ENCODE results near the gene SF1. TPM values are rescaled to one million over a fixed set of nuclear protein-coding genes. Genes with fewer than 3 reads are reported as not detected.
A peak's percentile ranks its signal among the peaks of the same experiment; 100 is the strongest.

SF1 gene
- total RNA-seq, 2 experiments from 2014 or later = 1,632 to 1,657 TPM

GRCh38 chr11:64723117-64723906 lies 55.0 kb downstream of the SF1 start, which contains the start of gene NRXN2:
TSS of gene NRXN2 (minus strand) at chr11:64723197. CDS start at chr11:64713699, 9,498 bp downstream.
- Histone ChIP-seq H3K27ac (ENCODE audit: low read depth in 1 of 2, low read length in 2 of 2) (peak within 1 kb of the TSS; percentile 48 to 61), H3K36me3 (ENCODE audit: insufficient read depth, low read length) (peaks cover 16% of the 10 kb centered on the region), H3K4me1 (ENCODE audit: insufficient read depth, low read length) (peaks cover 15% of the 10 kb centered on the region), H3K27me3 (ENCODE audit: control insufficient read depth in 1 of 2, insufficient read depth in 2 of 2, low read length in 2 of 2) (peaks cover 14 to 21% of the 10 kb centered on the region in 2 experiments), H3K4me3 (ENCODE audit: low read length) (peak within 1 kb of the TSS; percentile 66), H3K9me3 (ENCODE audit: control insufficient read depth in 1 of 2, insufficient read depth in 1 of 2, low read length in 2 of 2) (no peaks in the 10 kb centered on the region)
- Mint-ChIP-seq H3K27ac (peak within 1 kb of the TSS; percentile 61), H3K4me3 (peak within 1 kb of the TSS; percentile 63), H3K36me3 (ENCODE audit: low read depth) (peaks cover 23% of the 10 kb centered on the region), H3K27me3 (peaks cover 36% of the 10 kb centered on the region), H3K4me1 (ENCODE audit: low read depth) (peaks cover 16% of the 10 kb centered on the region), H3K9me3 (no peaks in the 10 kb centered on the region)
- CTCF ChIA-PET = interaction anchor here (2.9 kb wide), 1 partner anchor 35 kb away, joined by 10 read pairs; no protein-coding TSS in a partner anchor
- POLR2A ChIA-PET = interaction anchor here (1.8 kb wide), 1 partner anchor 21 kb away, joined by 6 read pairs; the partner anchor contains the start of gene RASGRP2
- ATAC-seq (ENCODE audit: poor library complexity) (peak; percentile 95), DNase-seq (peak; percentile 74 to 95 (median 82))
- intact Hi-C loops (cut with DNase I, micrococcal nuclease) = loop anchor here (1.0 to 5.0 kb wide), 3 partner anchors 35 to 171 kb away; no protein-coding TSS in a partner anchor
- peak; percentile 98 for TF ChIP-seq CTCF (IDR thresholded peaks at IDR 0.05)

GRCh38 chr11:64722141-64723065 lies 55.9 kb downstream of the SF1 start:
- H3K4me1 ChIP-seq (ENCODE audit: insufficient read depth, low read length) = peaks cover 15% of the 10 kb centered on the region
- TF ChIP-seq CTCF (IDR thresholded peaks at IDR 0.05) = no peak
- H3K9me3 ChIP-seq (ENCODE audit: control insufficient read depth in 1 of 2, insufficient read depth in 1 of 2, low read length in 2 of 2) = peaks cover 0 to 2% of the 10 kb centered on the region in 2 experiments
- DNase-seq (peak in 1 of 14 experiments; percentile 29), ATAC-seq (ENCODE audit: poor library complexity) (no peak)
- H3K27ac ChIP-seq (ENCODE audit: low read depth in 1 of 2, low read length in 2 of 2) = no peak overlapping the region
- peaks cover 8% of the 10 kb centered on the region for H3K36me3 ChIP-seq (ENCODE audit: insufficient read depth, low read length)
- H3K4me3 Mint-ChIP-seq = peak overlapping the region; percentile 25
- no peaks in the 10 kb centered on the region for H3K9me3 Mint-ChIP-seq
- H3K27me3 Mint-ChIP-seq = peaks cover 45% of the 10 kb centered on the region
- POLR2A ChIA-PET = interaction anchor here (0.6 to 1.8 kb wide), 3 partner anchors 22 to 56 kb away, joined by 3 to 6 read pairs (median 3); partner anchors contain the start of gene RASGRP2
- H3K4me1 Mint-ChIP-seq (ENCODE audit: low read depth) = peaks cover 16% of the 10 kb centered on the region
- CTCF ChIA-PET = interaction anchor here (1.0 to 2.9 kb wide), 2 partner anchors 21 to 34 kb away, joined by 6 to 10 read pairs; no protein-coding TSS in a partner anchor
- peaks cover 15% of the 10 kb centered on the region for H3K36me3 Mint-ChIP-seq (ENCODE audit: low read depth)
- H3K27me3 ChIP-seq (ENCODE audit: control insufficient read depth in 1 of 2, insufficient read depth in 2 of 2, low read length in 2 of 2) = peaks cover 14 to 25% of the 10 kb centered on the region in 2 experiments
- intact Hi-C loops (cut with DNase I, micrococcal nuclease) = loop anchor here (1.0 to 5.0 kb wide), 3 partner anchors 34 to 170 kb away; no protein-coding TSS in a partner anchor
- no peak overlapping the region for H3K4me3 ChIP-seq (ENCODE audit: low read length)
- no peak overlapping the region for H3K27ac Mint-ChIP-seq

- Histone ChIP-seq H3K27me3 (ENCODE audit: control insufficient read depth in 1 of 2, insufficient read depth in 2 of 2, low read length in 2 of 2) (peaks cover 23 to 35% of the 10 kb centered on the region in 2 experiments), H3K27ac (ENCODE audit: low read depth in 1 of 2, low read length in 2 of 2) (no peak overlapping the region), H3K9me3 (ENCODE audit: control insufficient read depth in 1 of 2, insufficient read depth in 1 of 2, low read length in 2 of 2) (peaks cover 0 to 7% of the 10 kb centered on the region in 2 experiments), H3K36me3 (ENCODE audit: insufficient read depth, low read length) (no peaks in the 10 kb centered on the region), H3K4me1 (ENCODE audit: insufficient read depth, low read length) (peaks cover 15% of the 10 kb centered on the region), H3K4me3 (ENCODE audit: low read length) (no peak overlapping the region)
- no peak for TF ChIP-seq CTCF (IDR thresholded peaks at IDR 0.05)
- Mint-ChIP-seq H3K9me3 (no peaks in the 10 kb centered on the region), H3K27me3 (peaks cover 56% of the 10 kb centered on the region), H3K4me1 (ENCODE audit: low read depth) (peaks cover 16% of the 10 kb centered on the region), H3K36me3 (ENCODE audit: low read depth) (peaks cover 4% of the 10 kb centered on the region), H3K27ac (no peak overlapping the region), H3K4me3 (no peak overlapping the region)
- intact Hi-C loops (cut with DNase I, micrococcal nuclease) = loop anchor here in 1 of 2 experiments (5.0 kb wide), 1 partner anchor 169 kb away; no protein-coding TSS in a partner anchor
- DNase-seq (no peak), ATAC-seq (ENCODE audit: poor library complexity) (no peak)
- ChIA-PET CTCF (interaction anchor here (2.9 kb wide), 1 partner anchor 33 kb away, joined by 10 read pairs; no protein-coding TSS in a partner anchor), POLR2A (interaction anchor here (1.8 kb wide), 1 partner anchor 23 kb away, joined by 6 read pairs; the partner anchor contains the start of gene RASGRP2)
These were observed 57.0 kb downstream of the SF1 start for GRCh38 chr11:64721359-64721699.

Measured in CD4-positive, alpha-beta T cell (primary cell).